GM21360 (cell line): ENCODE results near the gene MT2A.

Source experiments
- ATAC-seq: cut with Tn5 transposase; IDR thresholded peaks from one replicate; pipeline ENCODE4 v1.9.1; 2021; ENCODE audit warnings: mild to moderate bottlenecking, moderate library complexity; ENCODE audit not compliant: unreplicated experiment

Gene MT2A

GRCh38 chr16:56594292-56594619 lies 14.1 kb upstream of the MT2A start:
- no peak for ATAC-seq

DNA sequence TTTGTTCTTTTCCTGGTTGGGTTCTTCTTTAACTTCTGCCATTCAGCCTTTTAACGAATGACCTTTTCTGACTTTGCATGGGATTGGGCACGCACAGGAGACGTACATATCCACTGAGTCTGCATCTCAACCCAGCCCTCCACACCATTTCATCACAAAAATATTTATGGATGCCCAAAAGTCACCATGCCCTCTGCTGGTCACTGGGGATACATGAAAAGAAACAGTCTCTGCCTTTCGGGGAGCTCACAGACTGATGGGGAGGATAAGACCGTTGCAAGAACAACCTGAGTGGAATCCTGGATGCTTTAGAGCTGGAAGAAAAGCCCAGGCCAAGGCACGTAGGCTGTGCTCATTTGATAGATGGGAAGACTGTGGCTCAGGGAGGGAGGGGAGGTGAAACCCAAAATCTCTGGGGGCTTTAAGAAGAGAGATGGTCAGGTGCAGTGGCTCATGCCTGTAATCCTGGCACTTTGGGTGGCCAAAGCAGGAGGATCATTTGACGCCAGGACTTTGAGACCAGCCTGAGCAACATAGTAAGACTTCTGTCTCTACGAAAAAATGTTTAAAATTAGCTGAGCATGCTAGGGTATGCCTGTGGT lies 7.9 kb upstream of the MT2A start:
- ATAC-seq, result no peak

- no peak for ATAC-seq
Observed at GRCh38 chr16:56601325-56601724, 7.1 kb upstream of the MT2A start.

DNA sequence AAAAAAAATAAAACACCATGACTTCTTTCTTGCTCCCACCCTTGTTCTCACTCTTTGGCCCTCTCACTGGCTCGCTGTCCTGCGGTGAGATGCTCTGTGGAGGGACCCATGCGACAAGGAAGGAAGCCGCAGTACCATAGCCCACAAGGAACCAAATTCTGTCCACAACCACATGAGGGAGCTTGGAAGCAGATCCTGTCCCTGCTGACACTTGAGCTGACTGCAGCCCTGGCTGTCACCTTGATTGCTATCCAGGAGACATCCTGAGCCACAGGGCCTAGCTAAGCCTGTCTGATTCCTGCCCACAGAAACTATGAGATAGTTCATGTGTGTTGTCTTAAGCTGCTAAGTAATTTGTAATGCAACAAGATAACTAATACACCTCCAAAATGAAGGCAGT lies 4.8 kb upstream of the MT2A start:
- ATAC-seq, result no peak

- ATAC-seq, result no peak
Observed at GRCh38 chr16:56604966-56605365, 3.4 kb upstream of the MT2A start.

DNA sequence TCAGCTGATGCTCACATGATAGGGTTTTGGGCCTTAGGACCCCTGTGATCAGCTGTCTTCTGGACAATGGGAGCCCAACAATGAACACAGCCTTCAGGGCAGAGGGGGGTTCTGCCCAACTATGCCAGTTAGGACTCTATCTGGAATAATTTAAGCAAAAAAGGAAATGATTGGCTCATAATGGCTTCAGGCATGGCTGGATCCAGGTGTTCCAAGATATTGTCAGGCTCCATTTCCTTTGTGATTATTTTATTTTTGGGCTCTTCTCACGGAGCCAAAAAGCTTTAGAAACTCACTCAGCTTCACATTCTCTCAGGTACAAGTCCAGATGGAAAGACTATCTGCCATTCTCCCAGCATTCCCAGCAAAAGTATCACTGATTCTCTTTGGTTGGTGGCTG lies 2.9 kb upstream of the MT2A start:
- no peak for ATAC-seq

- no peak for ATAC-seq
Observed at GRCh38 chr16:56606071-56606475, 2.3 kb upstream of the MT2A start.

GRCh38 chr16:56606476-56607108 lies 1.8 kb upstream of the MT2A start:
- no peak for ATAC-seq

- no peak for ATAC-seq
Observed at GRCh38 chr16:56607109-56607618, 1.2 kb upstream of the MT2A start.

- no peak for ATAC-seq
Observed at GRCh38 chr16:56607675-56608042, 725 bp upstream of the MT2A start.

GRCh38 chr16:56608876-56609462 lies 585 bp downstream of the MT2A start:
- ATAC-seq, result no peak

GRCh38 chr16:56609463-56609921 lies 1.1 kb downstream of the MT2A start:
- ATAC-seq, result peak; percentile 41

- ATAC-seq, result no peak
Observed at GRCh38 chr16:56610017-56610608, 1.7 kb downstream of the MT2A start.

GRCh38 chr16:56610609-56611111 lies 2.3 kb downstream of the MT2A start:
- ATAC-seq, result no peak

DNA sequence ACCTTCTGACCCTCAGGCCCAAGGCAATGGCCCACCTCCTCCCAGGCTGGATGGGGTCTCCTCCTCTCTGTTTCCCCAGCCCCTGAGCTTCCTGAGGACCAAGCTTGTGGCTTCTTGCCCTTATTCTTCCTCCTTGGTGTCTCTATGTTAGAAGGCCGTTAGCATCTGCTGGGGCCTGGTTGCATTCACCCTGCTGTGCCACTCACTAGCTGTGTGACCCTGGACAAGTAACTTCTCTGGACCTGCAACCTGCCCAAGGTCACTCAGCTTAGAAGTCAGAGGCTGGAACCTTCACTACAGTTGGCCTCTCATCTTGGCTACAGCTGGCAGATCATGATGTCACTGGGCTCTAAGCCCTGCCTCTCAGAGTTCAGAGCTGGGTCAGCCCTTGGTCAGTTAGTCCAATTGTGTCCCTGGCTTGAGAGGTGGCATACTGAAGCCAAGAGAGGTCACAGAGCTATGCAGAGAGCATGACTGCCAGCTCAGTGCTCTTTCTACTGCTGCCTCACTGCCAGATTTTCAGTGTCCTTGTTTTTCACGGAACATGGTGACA lies 3.0 kb downstream of the MT2A start:
- ATAC-seq, result no peak

GRCh38 chr16:56613706-56614105 lies 5.3 kb downstream of the MT2A start:
- no peak for ATAC-seq

DNA sequence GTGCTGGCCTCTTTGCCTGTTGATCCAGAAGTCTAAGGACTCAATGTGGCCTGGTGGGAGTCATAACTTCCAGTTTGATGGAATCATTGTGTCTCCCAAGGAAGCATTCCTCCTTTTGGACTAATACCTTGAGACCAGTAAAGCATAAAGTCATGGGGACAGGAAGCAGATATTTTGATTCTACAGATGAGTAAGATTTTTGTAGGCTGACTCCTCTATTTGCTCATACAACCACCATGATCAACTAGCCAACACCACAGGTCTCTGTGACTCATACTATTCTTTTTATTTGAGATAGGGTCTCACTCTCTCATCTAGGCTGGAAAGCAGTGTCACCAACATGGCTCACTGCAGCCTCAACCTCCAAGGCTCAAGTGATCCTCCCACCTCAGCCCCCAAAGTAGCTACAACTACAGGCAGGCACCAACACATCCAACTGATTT lies 6.2 kb downstream of the MT2A start:
- no peak for ATAC-seq

- ATAC-seq, result no peak
Observed at GRCh38 chr16:56615353-56615752, 7.0 kb downstream of the MT2A start.

- ATAC-seq, result no peak
Observed at GRCh38 chr16:56616608-56617211, 8.3 kb downstream of the MT2A start.

DNA sequence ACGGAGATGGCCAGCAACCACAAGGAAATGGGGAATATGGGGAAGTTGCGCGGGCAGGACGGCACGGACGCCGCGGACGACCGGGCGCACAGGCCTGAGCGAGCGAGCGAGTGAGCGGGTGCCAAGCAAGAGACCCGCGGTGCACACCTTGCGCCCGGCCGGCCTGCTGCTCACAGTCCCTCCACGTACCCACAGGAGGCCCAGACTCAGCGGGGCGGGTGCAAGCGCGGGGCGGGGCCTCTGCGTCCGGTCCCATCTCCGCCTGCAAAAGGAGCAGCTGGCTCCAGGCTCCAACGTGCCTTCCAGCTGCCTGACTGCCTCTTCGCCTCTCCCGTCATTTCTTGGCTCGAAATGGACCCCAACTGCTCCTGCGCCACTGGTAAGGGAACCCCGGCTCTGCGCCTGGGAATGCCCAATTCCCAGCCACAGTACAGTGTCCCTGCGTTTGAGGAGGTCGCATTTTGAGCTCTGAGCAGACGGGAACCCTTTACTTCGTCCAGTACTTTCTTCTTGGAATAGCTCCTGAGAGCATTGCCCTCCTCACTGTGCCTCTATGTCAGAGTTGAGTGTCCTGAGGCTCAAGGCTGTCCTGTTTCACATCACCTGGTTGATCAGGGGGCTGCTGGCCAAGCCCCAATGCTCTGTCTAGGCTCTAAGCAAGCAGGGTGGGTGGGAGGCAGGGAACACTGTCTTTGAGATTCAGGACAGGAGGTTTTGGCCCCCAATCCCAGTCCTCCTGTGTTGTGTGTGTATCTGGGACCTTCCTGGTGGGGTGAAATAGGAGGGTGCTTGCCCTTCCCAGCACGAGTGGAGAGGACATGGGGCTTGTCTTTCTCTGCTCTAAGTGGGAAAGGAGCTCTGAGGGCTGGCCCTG lies 9.1 kb downstream of the MT2A start:
- no peak for ATAC-seq
